AG04450 (cell line): ENCODE results near the gene HTR1D. TPM values are rescaled to one million over a fixed set of nuclear protein-coding genes. Genes with fewer than 3 reads are reported as not detected.

Experiments
- CTCF ChIA-PET: fragments of 300-600, 350-600 bp; formaldehyde crosslinking; extraction: SDS; loops from one replicate; lab custom pipeline; 2022; ENCODE audit warnings: antibody characterized with exemption, inconsistent platforms; lab: Charles Lee
- POLR2A ChIA-PET: fragments of 350-600 bp; formaldehyde crosslinking; extraction: SDS; loops from one replicate; lab custom pipeline; 2021; ENCODE audit warnings: antibody characterized with exemption, inconsistent platforms; lab: Yijun Ruan, JAX
- DNase-seq: peaks from one replicate; pipeline ENCODE4 v3.0.0-alpha.2; 2011; ENCODE audit warnings: low read depth, low spot score
- H3K27ac ChIP-seq: one replicate; pipeline ENCODE4 v1.5.1; 2012; ENCODE audit warnings: low read depth, low read length, control low read depth
- H3K27me3 ChIP-seq: one replicate; pipeline ENCODE4 v1.6.0; 2012; ENCODE audit warnings: low read length; ENCODE audit not compliant: control insufficient read depth, insufficient read depth
- H3K4me3 ChIP-seq: 2 replicates; pipeline ENCODE4 v1.5.1; 2011; ENCODE audit warnings: mild to moderate bottlenecking, low read depth, low read length, control low read depth
- H3K9me3 ChIP-seq: 2 replicates; pipeline ENCODE4 v1.5.1; 2012; ENCODE audit warnings: low read length; ENCODE audit not compliant: control insufficient read depth, insufficient read depth
- CTCF ChIP-seq: IDR thresholded peaks from 2 replicates; pipeline ENCODE4 v1.5.1; 2011; ENCODE audit warnings: low read depth, low read length, control low read depth, inconsistent platforms
- polyA plus RNA-seq: library from polyadenylated mRNA; depleted of rRNA; stranded (reverse); fragments of >200 nt; gene quantifications from 2 replicates; pipeline ENCODE4 v1.2.3, GENCODE V29; 2011

HTR1D gene
- polyA plus RNA-seq, 1 experiment: 0.07 TPM

- DNase-seq: no peak
- no peak overlapping the region for H3K27ac ChIP-seq
- POLR2A ChIA-PET: interaction anchor here (0.7 to 1.7 kb wide), 4 partner anchors 10 to 78 kb away, joined by 3 to 7 read pairs (median 5); partner anchors contain the start of gene LUZP1
Measured at GRCh38 chr1:23178414-23178813, 38.9 kb downstream of the HTR1D start.

GRCh38 chr1:23177438-23178380 is 39.6 kb downstream of the HTR1D start:
- no peak for TF ChIP-seq CTCF
- ChIA-PET CTCF (interaction anchor here (0.6 to 4.0 kb wide), 5 partner anchors 15 to 1775 kb away, joined by 3 to 23 read pairs (median 3); no protein-coding TSS in a partner anchor), POLR2A (interaction anchor here (0.6 to 1.7 kb wide), 7 partner anchors 9 to 77 kb away, joined by 3 to 7 read pairs (median 5); partner anchors contain the start of gene LUZP1)
- Histone ChIP-seq H3K27me3 (no peaks in the 10 kb centered on the region), H3K27ac (peak overlapping the region; percentile 79), H3K4me3 (peak overlapping the region; percentile 62), H3K9me3 (no peaks in the 10 kb centered on the region)
- no peak for DNase-seq

More at GRCh38 chr1:23178414-23178813, 38.9 kb downstream of the HTR1D start:
- no peaks in the 10 kb centered on the region for H3K9me3 ChIP-seq
- H3K27me3 ChIP-seq: peaks cover 2% of the 10 kb centered on the region
- no peak for TF ChIP-seq CTCF
- CTCF ChIA-PET: interaction anchor here (0.6 to 4.0 kb wide), 5 partner anchors 14 to 1774 kb away, joined by 3 to 23 read pairs (median 3); no protein-coding TSS in a partner anchor
- no peak overlapping the region for H3K4me3 ChIP-seq

GRCh38 chr1:23177031-23177430 is 40.3 kb downstream of the HTR1D start:
- H3K9me3 ChIP-seq: no peaks in the 10 kb centered on the region
- no peaks in the 10 kb centered on the region for H3K27me3 ChIP-seq
- POLR2A ChIA-PET: interaction anchor here (0.6 to 1.7 kb wide), 5 partner anchors 8 to 76 kb away, joined by 4 to 7 read pairs (median 6); partner anchors contain the start of gene LUZP1
- CTCF ChIA-PET: interaction anchor here (1.8 to 4.0 kb wide), 2 partner anchors 10 to 78 kb away, joined by 5 to 23 read pairs; no protein-coding TSS in a partner anchor
- peak overlapping the region; percentile 62 for H3K4me3 ChIP-seq
- peak overlapping the region; percentile 68 for H3K27ac ChIP-seq
- TF ChIP-seq CTCF: no peak
- DNase-seq: no peak

GRCh38 chr1:23174426-23175110 is 42.7 kb downstream of the HTR1D start:
- Histone ChIP-seq H3K9me3 (no peaks in the 10 kb centered on the region), H3K27me3 (no peaks in the 10 kb centered on the region), H3K27ac (no peak overlapping the region), H3K4me3 (no peak overlapping the region)
- POLR2A ChIA-PET: no interaction called here
- CTCF ChIA-PET: interaction anchor here (1.5 to 4.7 kb wide), 2 partner anchors 10 to 76 kb away, joined by 9 to 36 read pairs; no protein-coding TSS in a partner anchor
- no peak for DNase-seq
- TF ChIP-seq CTCF: no peak
